ENCODE data around the gene SLC25A23.

- TF ChIP-seq EZH2 (IDR thresholded peaks at IDR 0.05) (no peak), POLR2AphosphoS5 (IDR thresholded peaks at IDR 0.05; ENCODE audit: borderline replicate concordance, low read depth, low read length) (no peak), FOXP2 (optimal IDR thresholded peaks at IDR 0.05; ENCODE audit: control extremely low read depth, extremely low read length, insufficient read depth) (no peak)
These were observed 57.5 kb downstream of the SLC25A23 start for GRCh38 chr19:6402058-6402457.
